ENCODE data around the gene COL23A1.

DNA sequence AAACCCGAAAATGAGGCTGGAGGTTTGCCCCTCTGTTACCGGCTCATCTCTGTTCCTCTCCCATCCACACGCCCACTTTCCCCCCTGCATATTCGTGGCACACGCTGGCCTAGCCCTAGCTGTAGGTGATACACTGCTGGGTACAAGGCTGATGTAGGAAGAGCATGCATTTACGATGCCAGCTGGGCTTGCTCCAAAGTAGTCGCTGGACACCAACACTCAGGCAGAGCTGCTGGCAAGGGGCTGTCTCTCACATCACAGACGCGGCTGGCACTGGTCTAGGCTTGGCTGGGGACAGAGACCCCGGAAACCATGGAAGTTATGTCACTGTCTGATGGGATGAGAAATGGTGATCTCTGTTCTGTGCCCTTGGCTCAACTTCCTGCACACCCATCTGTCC is 347.8 kb downstream of the COL23A1 start:
- TF ChIP-seq, protein P1, sequence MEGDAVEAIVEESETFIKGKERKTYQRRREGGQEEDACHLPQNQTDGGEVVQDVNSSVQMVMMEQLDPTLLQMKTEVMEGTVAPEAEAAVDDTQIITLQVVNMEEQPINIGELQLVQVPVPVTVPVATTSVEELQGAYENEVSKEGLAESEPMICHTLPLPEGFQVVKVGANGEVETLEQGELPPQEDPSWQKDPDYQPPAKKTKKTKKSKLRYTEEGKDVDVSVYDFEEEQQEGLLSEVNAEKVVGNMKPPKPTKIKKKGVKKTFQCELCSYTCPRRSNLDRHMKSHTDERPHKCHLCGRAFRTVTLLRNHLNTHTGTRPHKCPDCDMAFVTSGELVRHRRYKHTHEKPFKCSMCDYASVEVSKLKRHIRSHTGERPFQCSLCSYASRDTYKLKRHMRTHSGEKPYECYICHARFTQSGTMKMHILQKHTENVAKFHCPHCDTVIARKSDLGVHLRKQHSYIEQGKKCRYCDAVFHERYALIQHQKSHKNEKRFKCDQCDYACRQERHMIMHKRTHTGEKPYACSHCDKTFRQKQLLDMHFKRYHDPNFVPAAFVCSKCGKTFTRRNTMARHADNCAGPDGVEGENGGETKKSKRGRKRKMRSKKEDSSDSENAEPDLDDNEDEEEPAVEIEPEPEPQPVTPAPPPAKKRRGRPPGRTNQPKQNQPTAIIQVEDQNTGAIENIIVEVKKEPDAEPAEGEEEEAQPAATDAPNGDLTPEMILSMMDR (IDR thresholded peaks at IDR 0.05; ENCODE audit: control extremely low read depth in 1 of 3, insufficient read depth in 1 of 3, low read depth in 1 of 3, low read length in 3 of 3) = no peak
- TF ChIP-seq TEAD4 (IDR thresholded peaks at IDR 0.05; ENCODE audit: low read depth, low read length) (no peak), JUND (IDR thresholded peaks at IDR 0.05; ENCODE audit: low read length) (no peak)
- TF ChIP-seq, protein P2, sequence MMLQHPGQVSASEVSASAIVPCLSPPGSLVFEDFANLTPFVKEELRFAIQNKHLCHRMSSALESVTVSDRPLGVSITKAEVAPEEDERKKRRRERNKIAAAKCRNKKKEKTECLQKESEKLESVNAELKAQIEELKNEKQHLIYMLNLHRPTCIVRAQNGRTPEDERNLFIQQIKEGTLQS (IDR thresholded peaks at IDR 0.05; ENCODE audit: insufficient read depth, low read depth, low read length) = no peak

Data from H1 (cell line).